NT2/D1 (cell line): ENCODE data around the gene PRKAA2.

ENCODE experiments used
- DNase-seq: peaks from one replicate; pipeline ENCODE4 v3.0.0-alpha.2; 2011; ENCODE audit warnings: low read depth, low spot score
- H3K27me3 ChIP-seq: 2 replicates; pipeline ENCODE4 v1.6.0; 2011; ENCODE audit warnings: mild to moderate bottlenecking; ENCODE audit not compliant: insufficient read length, insufficient read depth
- H3K36me3 ChIP-seq: 2 replicates; pipeline ENCODE4 v1.6.1; 2011; ENCODE audit warnings: mild to moderate bottlenecking, low read length, mixed read lengths; ENCODE audit not compliant: insufficient read depth, insufficient read length
- H3K4me1 ChIP-seq: 2 replicates; pipeline ENCODE4 v1.5.1; 2011; ENCODE audit not compliant: insufficient read depth, insufficient read length
- H3K4me3 ChIP-seq: 2 replicates; pipeline ENCODE4 v1.5.1; 2011; ENCODE audit warnings: low read depth; ENCODE audit not compliant: insufficient read length
- H3K9ac ChIP-seq: 2 replicates; pipeline ENCODE4 v1.6.0; 2011; ENCODE audit warnings: low read depth; ENCODE audit not compliant: insufficient read length
- H3K9me3 ChIP-seq: 2 replicates; pipeline ENCODE4 v1.5.1; 2011; ENCODE audit warnings: mild to moderate bottlenecking, low read length; ENCODE audit not compliant: insufficient read depth
- SUZ12 ChIP-seq: IDR thresholded peaks from 2 replicates; pipeline ENCODE4 v1.6.1; 2011; ENCODE audit not compliant: insufficient read length, insufficient read depth; ENCODE audit errors: extremely low read depth
- YY1 ChIP-seq: IDR thresholded peaks from 2 replicates; pipeline ENCODE4 v1.6.1; 2011; ENCODE audit not compliant: insufficient read length, insufficient read depth
- ZNF274 ChIP-seq: IDR thresholded peaks from 2 replicates; pipeline ENCODE4 v1.6.1; 2011; ENCODE audit warnings: mild to moderate bottlenecking, low read depth, low read length

PRKAA2 gene

DNA sequence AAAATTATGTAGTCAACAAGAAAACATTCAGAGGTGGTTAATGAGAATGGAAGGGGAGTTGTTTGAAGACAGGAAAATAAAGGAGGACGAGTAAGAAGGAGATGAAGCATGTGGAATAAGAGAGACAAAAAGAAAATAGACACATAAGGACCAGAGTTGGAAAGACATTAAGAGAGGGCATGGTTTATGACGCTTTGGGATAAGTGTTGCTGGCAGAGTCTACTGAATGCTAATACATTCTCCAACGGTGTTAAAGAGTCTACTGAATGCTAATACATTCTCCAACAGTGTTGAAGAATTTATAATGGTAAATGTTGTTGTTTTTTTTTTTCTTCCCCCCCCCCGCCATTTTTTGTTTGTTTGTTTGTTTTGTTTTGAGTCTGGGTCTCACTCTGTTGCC is 13.1 kb downstream of the PRKAA2 start:
- peaks cover 13% of the 10 kb centered on the region for H3K9me3 ChIP-seq
- no peak overlapping the region for H3K9ac ChIP-seq
- TF ChIP-seq YY1 (no peak), ZNF274 (no peak), SUZ12 (no peak)
- DNase-seq, result no peak
- no peaks in the 10 kb centered on the region for H3K27me3 ChIP-seq
- no peaks in the 10 kb centered on the region for H3K4me1 ChIP-seq
- no peak overlapping the region for H3K4me3 ChIP-seq
- no peaks in the 10 kb centered on the region for H3K36me3 ChIP-seq

- TF ChIP-seq SUZ12 (no peak), ZNF274 (no peak), YY1 (no peak)
Measured at GRCh38 chr1:56660293-56660692, 15.2 kb downstream of the PRKAA2 start.

GRCh38 chr1:56663846-56664245 is 18.7 kb downstream of the PRKAA2 start:
- no peak for DNase-seq
- Histone ChIP-seq H3K9ac (no peak overlapping the region), H3K4me1 (no peaks in the 10 kb centered on the region), H3K4me3 (no peak overlapping the region), H3K27me3 (no peaks in the 10 kb centered on the region), H3K36me3 (no peaks in the 10 kb centered on the region), H3K9me3 (no peaks in the 10 kb centered on the region)
- TF ChIP-seq SUZ12, result no peak
- no peak for TF ChIP-seq YY1
- no peak for TF ChIP-seq ZNF274

More at GRCh38 chr1:56660293-56660692, 15.2 kb downstream of the PRKAA2 start:
- Histone ChIP-seq H3K27me3 (no peaks in the 10 kb centered on the region), H3K4me1 (no peaks in the 10 kb centered on the region), H3K4me3 (no peak overlapping the region), H3K9ac (no peak overlapping the region), H3K36me3 (no peaks in the 10 kb centered on the region), H3K9me3 (peaks cover 13% of the 10 kb centered on the region)
- DNase-seq, result no peak

- no peaks in the 10 kb centered on the region for H3K27me3 ChIP-seq
- no peaks in the 10 kb centered on the region for H3K36me3 ChIP-seq
- H3K9me3 ChIP-seq, result no peaks in the 10 kb centered on the region
Measured at GRCh38 chr1:56665384-56665783, 20.3 kb downstream of the PRKAA2 start.

GRCh38 chr1:56666112-56666608 is 21.0 kb downstream of the PRKAA2 start:
- H3K9ac ChIP-seq, result no peak overlapping the region
- no peaks in the 10 kb centered on the region for H3K36me3 ChIP-seq
- peak; percentile 20 for DNase-seq
- no peaks in the 10 kb centered on the region for H3K9me3 ChIP-seq
- no peak for TF ChIP-seq ZNF274
- TF ChIP-seq YY1, result no peak
- TF ChIP-seq SUZ12, result no peak
- no peaks in the 10 kb centered on the region for H3K27me3 ChIP-seq
- no peak overlapping the region for H3K4me3 ChIP-seq
- no peaks in the 10 kb centered on the region for H3K4me1 ChIP-seq

More at GRCh38 chr1:56665384-56665783, 20.3 kb downstream of the PRKAA2 start:
- TF ChIP-seq ZNF274 (no peak), YY1 (no peak), SUZ12 (no peak)
- no peak for DNase-seq
- no peak overlapping the region for H3K9ac ChIP-seq
- no peak overlapping the region for H3K4me3 ChIP-seq
- H3K4me1 ChIP-seq, result no peaks in the 10 kb centered on the region

DNA sequence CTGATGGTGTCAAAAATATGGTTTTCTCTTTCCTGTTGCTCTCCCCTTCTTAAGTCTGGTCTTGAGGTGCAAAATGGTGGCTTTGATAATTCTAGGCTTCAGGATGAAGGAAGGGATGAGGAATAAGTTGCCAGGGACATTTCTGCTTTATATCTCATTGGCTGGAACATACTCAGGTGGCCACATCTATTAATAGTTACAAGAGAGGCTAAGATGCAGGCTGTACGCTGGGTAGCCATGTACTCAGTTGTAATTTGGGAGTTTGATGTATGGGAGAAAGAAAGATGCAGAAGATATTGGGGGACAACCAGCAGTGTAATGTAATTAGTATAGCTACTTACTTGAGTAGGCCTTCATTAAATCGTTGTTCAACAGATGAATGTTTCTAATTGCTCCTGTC is 25.2 kb downstream of the PRKAA2 start:
- no peak for DNase-seq
- TF ChIP-seq YY1 (no peak), SUZ12 (no peak), ZNF274 (no peak)
- no peaks in the 10 kb centered on the region for H3K9me3 ChIP-seq
- no peak overlapping the region for H3K9ac ChIP-seq
- no peaks in the 10 kb centered on the region for H3K36me3 ChIP-seq
- H3K27me3 ChIP-seq, result no peaks in the 10 kb centered on the region
- H3K4me1 ChIP-seq, result no peaks in the 10 kb centered on the region
- no peak overlapping the region for H3K4me3 ChIP-seq

- Histone ChIP-seq H3K27me3 (no peaks in the 10 kb centered on the region), H3K9me3 (no peaks in the 10 kb centered on the region), H3K36me3 (no peaks in the 10 kb centered on the region), H3K4me3 (no peak overlapping the region), H3K4me1 (no peaks in the 10 kb centered on the region), H3K9ac (no peak overlapping the region)
- no peak for TF ChIP-seq ZNF274
- no peak for TF ChIP-seq SUZ12
- no peak for TF ChIP-seq YY1
- DNase-seq, result no peak
Measured at GRCh38 chr1:56671085-56671484, 26.0 kb downstream of the PRKAA2 start.
